CD14-positive monocyte (primary cell): ENCODE results near the gene CACNA1C. TPM values are rescaled to one million over a fixed set of nuclear protein-coding genes. Genes with fewer than 3 reads are reported as not detected.
"Not testable (repeated sequence)": the region's sequence is repeated elsewhere in the genome, so short reads cannot be mapped to it uniquely, and the experiment has no call there.

Experiments
- DNase-seq, 3 donors: peaks; one replicate each; pipeline ENCODE4 v3.0.0-alpha.2; 2011 to 2022
- H2AFZ ChIP-seq: 2 replicates; pipeline ENCODE4 v1.6.0; 2012; ENCODE audit warnings: mild to moderate bottlenecking, low read depth, low read length, inconsistent platforms; ENCODE audit not compliant: insufficient read depth, poor library complexity, severe bottlenecking
- H3K27ac ChIP-seq, 2 donors: 1 replicate in 1 of 2; 2 replicates in 1 of 2; pipeline ENCODE4 v1.5.1; 2012 to 2013; ENCODE audit warnings: low read length in 2 of 2, control low read depth in 1 of 2, inconsistent platforms in 1 of 2, low read depth in 1 of 2, mild to moderate bottlenecking in 1 of 2
- H3K27me3 ChIP-seq, 2 donors: one replicate each; pipeline versions ENCODE4 v1.6.0 to v1.6.1; 2011 to 2013; ENCODE audit warnings: low read length in 2 of 2; ENCODE audit not compliant: control insufficient read depth in 2 of 2, insufficient read depth in 2 of 2
- H3K36me3 ChIP-seq, 2 donors: replicated peaks in 1 of 2; 1 replicate in 1 of 2; 2 replicates in 1 of 2; pipeline versions ENCODE4 v1.5.1 to v1.6.1; 2012 to 2013; ENCODE audit warnings: low read length in 2 of 2, control low read depth in 1 of 2, inconsistent platforms in 1 of 2, mild to moderate bottlenecking in 1 of 2; ENCODE audit not compliant: insufficient read depth in 2 of 2, control insufficient read depth in 1 of 2
- H3K4me1 ChIP-seq, 2 donors: 1 replicate in 1 of 2; 2 replicates in 1 of 2; pipeline versions ENCODE4 v1.5.1 to v1.6.1; 2012 to 2013; ENCODE audit warnings: low read length in 2 of 2, control low read depth in 1 of 2, inconsistent platforms in 1 of 2, mild to moderate bottlenecking in 1 of 2, moderate library complexity in 1 of 2; ENCODE audit not compliant: insufficient read depth in 2 of 2, control insufficient read depth in 1 of 2
- H3K4me2 ChIP-seq: replicated peaks from 2 replicates; pipeline ENCODE3; 2012; ENCODE audit warnings: low read length, moderate library complexity, mild to moderate bottlenecking; ENCODE audit not compliant: poor library complexity, severe bottlenecking; ENCODE audit errors: extremely low read depth
- H3K4me3 ChIP-seq, 3 experiments: fragments of 200-600 bp in 1 of 3; sonication (generic) in 1 of 3; replicated peaks in 1 of 3; 1 replicate in 2 of 3; 2 replicates in 1 of 3; pipeline ENCODE4 v1.5.1; 2011 to 2013; ENCODE audit warnings: low read length in 3 of 3, mild to moderate bottlenecking in 3 of 3, control low read depth in 2 of 3, low read depth in 2 of 3, inconsistent platforms in 1 of 3, moderate library complexity in 1 of 3
- H3K79me2 ChIP-seq: 2 replicates; pipeline ENCODE4 v1.6.0; 2012; ENCODE audit warnings: mild to moderate bottlenecking, control low read depth, inconsistent platforms, low read length, moderate library complexity; ENCODE audit not compliant: insufficient read depth
- H3K9ac ChIP-seq: 2 replicates; pipeline ENCODE4 v1.6.0; 2017; ENCODE audit warnings: low read length, mild to moderate bottlenecking; ENCODE audit not compliant: insufficient read depth, poor library complexity, severe bottlenecking
- H3K9me3 ChIP-seq, 2 donors: replicated peaks in 1 of 2; 1 replicate in 1 of 2; 2 replicates in 1 of 2; pipeline versions ENCODE4 v1.5.1 to v1.6.1; 2012 to 2013; ENCODE audit warnings: low read length in 2 of 2, control low read depth in 1 of 2; ENCODE audit not compliant: control insufficient read depth in 1 of 2, insufficient read depth in 1 of 2
- H4K20me1 ChIP-seq: 2 replicates; pipeline ENCODE4 v1.6.0; 2012; ENCODE audit warnings: mild to moderate bottlenecking, low read length, control low read depth, moderate library complexity; ENCODE audit not compliant: insufficient read depth
- H3K27ac Mint-ChIP-seq, 7 donors: one replicate each; pipeline ENCODE4 v1.8.0; 2020; ENCODE audit warnings: mild to moderate bottlenecking in 7 of 7, mixed read lengths in 7 of 7, moderate library complexity in 6 of 7, inconsistent platforms in 2 of 7
- H3K27me3 Mint-ChIP-seq, 3 donors: one replicate each; pipeline ENCODE4 v1.8.0; 2021 to 2022; ENCODE audit warnings: low read depth in 3 of 3, mild to moderate bottlenecking in 3 of 3, mixed read lengths in 3 of 3, moderate library complexity in 3 of 3, inconsistent platforms in 1 of 3
- H3K36me3 Mint-ChIP-seq, 2 donors: one replicate each; pipeline ENCODE4 v1.8.0; 2020; ENCODE audit warnings: mixed read lengths in 2 of 2, inconsistent platforms in 1 of 2, mild to moderate bottlenecking in 1 of 2
- H3K4me1 Mint-ChIP-seq: one replicate; pipeline ENCODE4 v1.8.0; 2020; ENCODE audit warnings: mild to moderate bottlenecking, mixed read lengths
- H3K4me3 Mint-ChIP-seq, 2 donors: one replicate each; pipeline ENCODE4 v1.8.0; 2020; ENCODE audit warnings: mild to moderate bottlenecking in 2 of 2, mixed read lengths in 2 of 2, moderate library complexity in 1 of 2
- H3K9me3 Mint-ChIP-seq, 7 donors: one replicate each; pipeline ENCODE4 v1.8.0; 2020 to 2022; ENCODE audit warnings: mixed read lengths in 7 of 7, mild to moderate bottlenecking in 6 of 7, moderate library complexity in 6 of 7, inconsistent platforms in 2 of 7
- CTCF ChIP-seq: fragments of 200-600 bp; IDR thresholded peaks from one replicate; pipeline ENCODE4 v1.8.0; 2022; ENCODE audit warnings: antibody characterized with exemption, mild to moderate bottlenecking
- WGBS: methylation state at CpG from one replicate; pipeline ENCODE4 v1.1.5; 2013; ENCODE audit warnings: missing lambda C conversion rate; ENCODE audit not compliant: insufficient coverage; 5-methylcytosine and 5-hydroxymethylcytosine counted together
- intact Hi-C, 2 donors: fragments of 100-400 bp; cut with micrococcal nuclease; formaldehyde crosslinking; loops; one replicate each; pipeline versions ENCODE4 v1.15.0 to v1.15.1; 2023
- polyA plus RNA-seq, 3 donors: library from polyadenylated mRNA; depleted of rRNA in 1 of 3; unstranded in 2 of 3; stranded (reverse) in 1 of 3; fragments of 300-500 nt in 2 of 3; fragments of >200 nt in 1 of 3; fragmentation: Illumina TruSeq in 2 of 3; gene quantifications; 1 replicate in 2 of 3; 2 replicates in 1 of 3; pipeline ENCODE4 v1.2.3, GENCODE V29; 2012 to 2021

Gene CACNA1C
- polyA plus RNA-seq, 3 donors, result not detected

- H3K4me1 Mint-ChIP-seq, DNase-seq, H3K4me3 Mint-ChIP-seq, H3K27ac ChIP-seq, H3K36me3 ChIP-seq, H2AFZ ChIP-seq, H4K20me1 ChIP-seq, H3K27me3 Mint-ChIP-seq, H3K9ac ChIP-seq, H3K9me3 Mint-ChIP-seq, H3K4me2 ChIP-seq, H3K27me3 ChIP-seq, H3K27ac Mint-ChIP-seq, H3K36me3 Mint-ChIP-seq, H3K4me1 ChIP-seq, intact Hi-C loops, H3K4me3 ChIP-seq, H3K79me2 ChIP-seq, H3K9me3 ChIP-seq: not testable (repeated sequence)
- 100% methylated on average over 1 of the region's 17 CpGs for WGBS
Observed at GRCh38 chr12:2105387-2105786, 52.6 kb downstream of the CACNA1C start.

- no peaks in the 10 kb centered on the region for H4K20me1 ChIP-seq
- H3K4me2 ChIP-seq, result no peak overlapping the region
- Mint-ChIP-seq H3K36me3 (no peaks in the 10 kb centered on the region), H3K4me3 (no peak overlapping the region), H3K4me1 (no peaks in the 10 kb centered on the region), H3K27ac (no peak overlapping the region), H3K27me3 (peaks cover 2 to 4% (median 3%) of the 10 kb centered on the region in 3 donors), H3K9me3 (peaks cover 0 to 5% (median 3%) of the 10 kb centered on the region in 7 donors)
- H3K9ac ChIP-seq, result no peak overlapping the region
- no peaks in the 10 kb centered on the region for H3K4me1 ChIP-seq
- no peaks in the 10 kb centered on the region for H3K36me3 ChIP-seq
- WGBS, result 98% methylated on average over 7 of the region's 8 CpGs
- H3K79me2 ChIP-seq, result no peaks in the 10 kb centered on the region
- no peak overlapping the region for H2AFZ ChIP-seq
- no peaks in the 10 kb centered on the region for H3K9me3 ChIP-seq
- no peak overlapping the region for H3K27ac ChIP-seq
- no peak overlapping the region for H3K4me3 ChIP-seq
- DNase-seq, result no peak
- intact Hi-C loops, result no loop called here
- no peak for TF ChIP-seq CTCF
- no peaks in the 10 kb centered on the region for H3K27me3 ChIP-seq
Observed at GRCh38 chr12:2108166-2108565, 55.4 kb downstream of the CACNA1C start.
